Central memory CD8-positive, alpha-beta T cell (primary cell): Measurements from ENCODE around the gene MRPL48.
A peak's percentile ranks its signal among the peaks of the same experiment; 100 is the strongest.
"Not testable (repeated sequence)": the region's sequence is repeated elsewhere in the genome, so short reads cannot be mapped to it uniquely, and the experiment has no call there.

Experiments used
- ATAC-seq: fragments of 150-1000 bp; cut with Tn5 transposase; replicated peaks from 2 replicates; pipeline ENCODE4 v1.10.0; 2022; ENCODE audit warnings: mild to moderate bottlenecking, moderate FRiP score, moderate number of reproducible peaks; ENCODE audit not compliant: poor library complexity, severe bottlenecking; ENCODE audit errors: extremely low read depth
- DNase-seq, 2 donors: peaks; one replicate each; pipeline ENCODE4 v3.0.0; 2021; ENCODE audit warnings: low spot score in 2 of 2
- H3K27ac Mint-ChIP-seq: one replicate; pipeline ENCODE4 v1.8.0; 2022; ENCODE audit warnings: low read depth, mild to moderate bottlenecking, moderate library complexity, mixed read lengths
- H3K27me3 Mint-ChIP-seq: one replicate; pipeline ENCODE4 v1.8.0; 2022; ENCODE audit warnings: mixed read lengths
- H3K36me3 Mint-ChIP-seq: one replicate; pipeline ENCODE4 v1.8.0; 2022; ENCODE audit warnings: mild to moderate bottlenecking, moderate library complexity, mixed read lengths; ENCODE audit not compliant: insufficient read depth
- H3K4me1 Mint-ChIP-seq: one replicate; pipeline ENCODE4 v1.8.0; 2022; ENCODE audit warnings: mixed read lengths
- H3K4me3 Mint-ChIP-seq: one replicate; pipeline ENCODE4 v1.8.0; 2022; ENCODE audit warnings: mild to moderate bottlenecking, moderate library complexity, mixed read lengths
- H3K9me3 Mint-ChIP-seq: one replicate; pipeline ENCODE4 v1.8.0; 2022; ENCODE audit warnings: mixed read lengths

MRPL48 gene

DNA sequence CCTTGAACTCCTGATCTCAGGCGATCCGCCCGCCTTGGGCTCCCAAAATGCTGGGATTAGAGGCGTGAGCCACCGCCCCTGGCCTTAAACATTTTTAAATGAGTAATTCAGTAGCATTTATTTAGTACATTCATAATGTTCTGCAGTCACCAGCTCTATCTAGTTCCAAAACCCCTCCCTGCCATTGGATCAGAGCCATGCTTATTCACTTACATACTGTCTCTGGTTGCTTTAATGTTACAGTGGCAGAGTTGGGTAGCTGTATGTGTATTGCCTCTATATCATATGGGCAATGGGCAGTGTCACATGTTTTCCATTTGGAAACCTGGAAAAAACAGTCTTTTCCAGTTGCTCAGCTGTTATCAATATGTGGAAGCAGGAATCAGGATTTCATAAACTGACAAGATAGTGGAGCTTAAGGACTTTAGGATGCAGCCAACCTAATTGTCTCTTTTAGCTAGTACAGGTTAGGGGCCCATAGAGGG is 78.5 kb downstream of the MRPL48 start:
- no peak overlapping the region for H3K4me3 Mint-ChIP-seq
- no peaks in the 10 kb centered on the region for H3K27me3 Mint-ChIP-seq
- H3K4me1 Mint-ChIP-seq: no peaks in the 10 kb centered on the region
- H3K27ac Mint-ChIP-seq: no peak overlapping the region
- H3K36me3 Mint-ChIP-seq: peaks cover 24% of the 10 kb centered on the region
- ATAC-seq: no peak
- no peak for DNase-seq
- no peaks in the 10 kb centered on the region for H3K9me3 Mint-ChIP-seq

DNA sequence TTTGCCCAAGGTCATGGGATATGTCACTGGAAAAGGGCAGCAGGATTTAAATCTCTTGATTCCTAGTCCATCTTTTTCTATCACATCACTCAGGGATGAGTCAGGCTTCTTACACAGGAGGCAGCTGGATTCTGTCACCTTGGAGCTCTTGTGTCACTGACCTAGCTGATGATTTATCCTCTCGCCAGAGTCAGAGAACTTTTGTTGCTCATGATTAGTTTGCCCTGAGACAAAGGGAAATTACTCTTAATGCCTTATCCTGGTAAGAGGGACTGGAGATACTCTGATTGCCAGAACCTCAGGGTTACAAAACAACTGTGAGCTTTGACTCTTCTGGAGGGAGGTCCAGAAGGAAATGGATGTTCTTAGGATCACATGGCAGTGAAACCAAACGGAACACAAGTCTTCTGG is 78.9 kb downstream of the MRPL48 start:
- Mint-ChIP-seq H3K27me3 (no peaks in the 10 kb centered on the region), H3K27ac (no peak overlapping the region), H3K36me3 (peaks cover 25% of the 10 kb centered on the region), H3K9me3 (no peaks in the 10 kb centered on the region), H3K4me3 (no peak overlapping the region), H3K4me1 (no peaks in the 10 kb centered on the region)
- ATAC-seq (no peak), DNase-seq (no peak)

DNA sequence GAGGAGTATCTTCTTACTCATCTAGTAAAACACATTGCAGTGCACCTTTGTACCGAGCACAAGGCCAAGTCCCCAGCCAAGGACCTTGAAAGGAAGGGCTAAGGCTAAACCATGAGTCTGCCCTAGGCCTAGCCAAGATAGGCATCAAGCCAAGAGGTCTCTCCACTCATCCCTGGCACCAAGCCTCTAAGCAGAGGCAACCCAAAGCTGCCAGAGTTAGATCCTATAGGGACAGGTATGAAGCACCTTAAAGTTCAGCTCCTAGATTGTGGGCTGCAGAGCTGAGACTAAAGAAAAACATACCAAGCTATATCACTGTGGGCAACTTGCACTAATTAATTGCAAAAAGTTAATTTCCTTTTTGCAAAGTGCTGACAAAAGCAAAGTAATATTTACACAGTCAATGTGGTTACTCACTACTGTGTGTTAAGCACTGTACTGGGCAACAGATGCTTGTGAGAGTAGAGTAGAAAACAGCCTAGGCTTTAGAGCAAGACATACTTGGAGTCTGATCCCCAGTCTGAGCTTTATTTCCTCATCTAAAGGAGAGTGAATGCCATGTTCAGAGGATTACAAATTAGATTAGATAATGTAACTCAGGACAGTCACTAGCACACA is 81.8 kb downstream of the MRPL48 start:
- no peak for ATAC-seq
- no peaks in the 10 kb centered on the region for H3K4me1 Mint-ChIP-seq
- no peak overlapping the region for H3K4me3 Mint-ChIP-seq
- H3K27me3 Mint-ChIP-seq: no peaks in the 10 kb centered on the region
- no peaks in the 10 kb centered on the region for H3K9me3 Mint-ChIP-seq
- H3K36me3 Mint-ChIP-seq: peaks cover 36% of the 10 kb centered on the region
- no peak overlapping the region for H3K27ac Mint-ChIP-seq
- no peak for DNase-seq

DNA sequence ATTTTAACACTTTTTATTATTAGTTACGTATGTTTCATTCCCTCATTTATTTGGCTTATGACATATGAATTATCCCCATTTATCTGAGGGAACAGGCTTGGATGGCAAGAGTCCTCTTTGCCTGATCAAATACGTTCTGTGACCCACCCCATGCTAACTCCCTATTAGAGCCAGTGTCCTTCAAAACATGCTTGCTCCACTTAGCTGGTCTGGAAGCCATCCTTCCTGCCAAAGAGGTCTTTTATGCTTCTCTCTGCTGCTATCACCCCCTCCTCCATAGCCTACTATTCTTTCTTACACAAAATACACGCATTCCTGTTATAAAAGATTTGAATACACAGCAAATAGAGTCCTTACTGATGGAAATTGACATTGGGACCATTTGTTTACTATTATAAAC is 82.6 kb downstream of the MRPL48 start:
- no peak overlapping the region for H3K27ac Mint-ChIP-seq
- no peaks in the 10 kb centered on the region for H3K27me3 Mint-ChIP-seq
- peaks cover 7% of the 10 kb centered on the region for H3K4me1 Mint-ChIP-seq
- no peaks in the 10 kb centered on the region for H3K9me3 Mint-ChIP-seq
- H3K4me3 Mint-ChIP-seq: no peak overlapping the region
- H3K36me3 Mint-ChIP-seq: peaks cover 34% of the 10 kb centered on the region
- no peak for ATAC-seq
- DNase-seq: no peak

DNA sequence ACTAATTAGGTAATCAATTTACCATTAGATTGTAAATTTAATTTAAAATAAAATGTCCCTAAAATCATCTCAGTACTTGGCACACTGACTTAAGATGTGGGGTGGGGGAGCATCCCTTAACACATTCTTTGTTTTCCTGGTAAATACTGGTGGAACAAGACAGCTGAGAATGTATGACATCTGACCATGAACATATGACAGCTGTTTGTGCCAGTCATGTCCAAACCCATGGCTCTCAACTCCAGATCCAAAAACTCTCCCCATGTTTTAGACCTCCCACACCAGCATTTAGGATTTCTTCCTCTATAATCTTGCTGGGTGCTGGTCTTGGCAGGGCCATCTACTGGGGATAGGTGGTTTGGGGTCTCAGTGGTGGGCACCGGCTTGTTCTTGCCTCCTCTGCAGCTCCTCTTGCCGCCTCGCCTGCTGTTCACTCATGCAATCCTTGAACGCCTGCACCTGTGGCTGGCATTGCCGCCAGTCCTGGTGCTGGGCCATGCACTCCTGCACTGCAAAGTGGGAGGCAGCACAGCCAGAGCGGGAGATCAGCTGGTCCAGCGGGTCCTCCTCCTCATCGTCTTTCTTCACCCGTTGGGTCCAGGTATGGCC is 85.2 kb downstream of the MRPL48 start:
- H3K4me3 Mint-ChIP-seq: no peak overlapping the region
- H3K4me1 Mint-ChIP-seq: peaks cover 32% of the 10 kb centered on the region
- no peaks in the 10 kb centered on the region for H3K27me3 Mint-ChIP-seq
- H3K27ac Mint-ChIP-seq: peak overlapping the region; percentile 41
- no peaks in the 10 kb centered on the region for H3K9me3 Mint-ChIP-seq
- ATAC-seq (no peak), DNase-seq (no peak)
- H3K36me3 Mint-ChIP-seq: peaks cover 38% of the 10 kb centered on the region

DNA sequence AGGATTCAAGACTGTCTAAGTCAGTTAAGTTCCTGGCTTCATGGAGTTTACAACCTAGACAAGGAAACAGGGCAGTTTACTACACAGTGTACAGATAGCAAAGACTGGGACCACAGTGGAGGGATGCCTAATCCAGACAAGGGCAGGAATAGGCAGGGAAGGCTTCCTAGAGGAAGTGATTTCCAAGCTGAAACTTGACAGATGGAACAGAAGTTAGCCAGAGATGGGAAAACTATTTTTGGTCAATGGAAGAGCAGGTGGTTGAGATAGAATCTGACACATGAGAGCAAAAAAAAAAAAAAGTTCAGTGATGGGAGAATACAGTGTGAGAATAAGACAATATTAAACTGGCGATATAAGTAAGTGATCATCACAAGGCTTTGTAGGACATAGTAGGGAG is 87.7 kb downstream of the MRPL48 start:
- DNase-seq (no peak), ATAC-seq (no peak)
- H3K27ac Mint-ChIP-seq: peak overlapping the region; percentile 98
- H3K36me3 Mint-ChIP-seq: peaks cover 36% of the 10 kb centered on the region
- peaks cover 36% of the 10 kb centered on the region for H3K4me1 Mint-ChIP-seq
- H3K27me3 Mint-ChIP-seq: no peaks in the 10 kb centered on the region
- peak overlapping the region; percentile 97 for H3K4me3 Mint-ChIP-seq
- no peaks in the 10 kb centered on the region for H3K9me3 Mint-ChIP-seq

DNA sequence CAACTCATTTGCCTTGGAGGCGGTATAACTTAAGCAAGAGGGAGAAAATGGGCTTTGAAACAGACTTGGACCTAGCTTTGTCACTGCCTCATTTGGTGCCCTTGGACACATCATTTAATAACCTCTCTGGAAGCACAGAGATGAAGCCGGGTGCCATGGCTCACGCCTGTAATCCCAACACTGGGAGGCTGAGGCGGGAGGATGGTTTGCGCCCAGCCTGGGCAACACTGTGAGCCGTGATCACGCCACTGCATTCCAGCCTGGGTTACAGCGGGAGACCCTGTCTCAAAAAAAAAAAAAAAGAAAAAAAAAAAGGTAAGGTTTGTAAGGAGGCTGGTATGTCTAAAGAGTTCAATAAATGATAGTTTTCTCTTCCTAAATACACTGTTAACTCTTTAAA is 88.2 kb downstream of the MRPL48 start:
- Mint-ChIP-seq H3K27me3 (no peaks in the 10 kb centered on the region), H3K27ac (peak overlapping the region; percentile 98), H3K4me1 (peaks cover 36% of the 10 kb centered on the region), H3K36me3 (peaks cover 33% of the 10 kb centered on the region), H3K4me3 (peak overlapping the region; percentile 97), H3K9me3 (no peaks in the 10 kb centered on the region)
- no peak for DNase-seq
- no peak for ATAC-seq

DNA sequence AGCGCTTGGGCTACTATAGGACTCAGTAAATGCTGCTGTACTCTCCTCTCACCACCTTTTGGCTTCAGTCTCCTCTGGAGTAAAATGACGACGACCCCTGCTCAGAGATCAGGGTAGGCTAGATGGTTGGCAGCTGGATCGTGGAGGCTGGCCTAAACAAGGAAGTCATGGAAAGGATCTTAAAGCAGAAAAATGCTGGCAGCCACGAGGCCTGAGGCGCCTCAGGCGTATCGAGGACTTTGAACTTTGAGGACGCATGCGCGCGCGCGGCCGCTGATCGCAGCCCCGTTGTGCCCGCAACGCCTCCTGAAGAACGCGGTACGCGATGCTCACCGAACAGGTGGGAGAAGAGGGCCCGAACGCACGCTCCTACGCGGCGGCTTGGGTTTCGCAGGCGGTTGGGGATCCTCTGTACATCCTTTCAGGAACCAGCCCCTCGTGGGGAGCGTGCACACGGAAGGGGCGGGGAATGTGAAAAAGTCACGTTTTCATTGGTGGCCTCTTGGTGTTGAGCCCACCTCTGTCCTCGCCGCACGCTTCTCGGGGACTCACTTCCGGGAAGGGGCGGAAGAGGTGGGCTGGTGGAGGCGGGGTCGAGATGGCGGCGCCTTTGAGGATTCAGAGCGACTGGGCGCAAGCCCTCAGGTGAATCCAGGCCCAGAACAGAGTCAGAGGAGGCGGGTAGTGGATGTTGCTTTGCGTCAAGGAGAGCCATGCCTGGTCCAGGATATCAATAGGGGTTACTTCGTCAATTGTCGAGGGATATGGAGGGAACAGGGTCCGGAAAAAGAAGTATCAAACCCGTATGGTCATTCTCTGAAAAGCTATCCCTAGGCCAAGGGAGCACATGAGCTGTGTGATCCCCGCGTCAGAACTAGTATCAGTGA is 89.0 kb downstream of the MRPL48 start, which contains the start of the genes COA4 and PAAF1:
TSS of gene COA4 (minus strand) at position 423 of the 887 bp plus-strand sequence. CDS start 3,468 bp downstream, outside the sequence.
TSS of gene PAAF1 (plus strand) at position 576 of the 887 bp plus-strand sequence. CDS start at position 599, 23 bp downstream.
- peak; percentile 81 to 88 for DNase-seq
- H3K27ac Mint-ChIP-seq: peak within 1 kb of the TSS; percentile 98
- H3K4me3 Mint-ChIP-seq: peak within 1 kb of the TSS; percentile 97
- peaks cover 36% of the 10 kb centered on the region for H3K4me1 Mint-ChIP-seq
- peak; percentile 99 for ATAC-seq
- no peaks in the 10 kb centered on the region for H3K27me3 Mint-ChIP-seq
- no peaks in the 10 kb centered on the region for H3K9me3 Mint-ChIP-seq
- peaks cover 31% of the 10 kb centered on the region for H3K36me3 Mint-ChIP-seq

DNA sequence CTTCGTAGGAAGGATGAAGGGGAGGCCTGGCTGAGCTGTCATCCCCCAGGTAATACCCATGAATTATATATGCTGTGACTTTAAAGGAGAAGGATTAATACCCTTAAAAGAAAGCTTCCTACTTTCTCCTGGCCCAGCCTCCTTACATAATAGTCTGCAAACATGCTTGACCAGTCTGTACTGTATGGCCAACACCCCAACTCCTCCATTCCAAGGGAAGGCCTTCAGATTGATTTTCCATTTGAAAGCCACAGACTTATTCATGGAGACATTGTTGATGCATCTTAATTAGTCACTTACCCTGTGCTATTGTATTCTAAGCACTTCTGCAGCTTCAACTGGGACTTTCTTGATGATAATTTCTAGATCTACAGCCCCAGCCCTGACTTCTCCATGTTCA is 91.1 kb downstream of the MRPL48 start:
- H3K9me3 Mint-ChIP-seq: no peaks in the 10 kb centered on the region
- H3K27ac Mint-ChIP-seq: no peak overlapping the region
- no peaks in the 10 kb centered on the region for H3K27me3 Mint-ChIP-seq
- no peak for ATAC-seq
- H3K4me1 Mint-ChIP-seq: peaks cover 36% of the 10 kb centered on the region
- H3K4me3 Mint-ChIP-seq: no peak overlapping the region
- no peak for DNase-seq
- peaks cover 20% of the 10 kb centered on the region for H3K36me3 Mint-ChIP-seq

DNA sequence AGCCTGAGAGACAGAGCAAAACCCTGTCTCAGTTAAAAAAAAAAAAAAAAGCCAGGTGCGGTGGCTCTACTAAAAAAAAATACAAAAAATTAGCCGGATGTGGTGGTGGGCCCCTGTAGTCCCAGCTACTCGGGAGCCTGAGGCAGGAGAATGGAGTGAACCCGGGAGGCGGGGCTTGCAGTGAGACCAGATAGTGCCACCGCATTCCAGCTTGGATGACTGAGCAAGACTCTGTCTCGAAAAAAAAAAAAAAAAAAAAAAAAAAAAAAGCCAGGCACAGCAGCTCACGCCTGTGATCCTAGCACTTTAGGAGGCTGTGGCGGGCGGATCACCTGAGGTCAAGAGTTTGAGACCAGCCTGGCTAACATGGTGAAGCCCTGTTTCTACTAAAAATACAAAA is 92.8 kb downstream of the MRPL48 start:
- DNase-seq, H3K9me3 Mint-ChIP-seq, H3K27ac Mint-ChIP-seq, H3K27me3 Mint-ChIP-seq, H3K4me3 Mint-ChIP-seq, ATAC-seq: not testable (repeated sequence)
- H3K36me3 Mint-ChIP-seq: peaks cover 11% of the 10 kb centered on the region
- H3K4me1 Mint-ChIP-seq: peaks cover 27% of the 10 kb centered on the region

DNA sequence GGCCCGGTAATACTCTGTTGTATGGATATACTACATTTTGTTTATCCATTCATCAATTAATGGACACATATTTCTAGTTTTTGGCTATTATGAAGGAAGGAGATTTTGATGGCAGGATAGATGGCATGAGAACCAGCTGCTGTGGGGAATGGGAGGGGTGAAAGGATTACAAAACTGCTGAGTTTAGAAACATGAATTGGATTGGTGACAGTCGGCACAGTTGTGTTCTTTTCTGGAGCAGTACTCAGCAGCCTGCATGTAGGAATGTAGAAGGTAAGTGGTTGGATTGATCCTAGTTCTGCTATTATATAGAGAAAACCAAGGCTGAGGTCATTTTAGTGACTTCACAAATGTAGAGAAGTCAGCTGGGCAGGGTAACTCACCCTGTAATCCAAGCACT is 96.2 kb downstream of the MRPL48 start:
- H3K27me3 Mint-ChIP-seq: no peaks in the 10 kb centered on the region
- no peaks in the 10 kb centered on the region for H3K4me1 Mint-ChIP-seq
- DNase-seq (no peak), ATAC-seq (no peak)
- no peak overlapping the region for H3K27ac Mint-ChIP-seq
- no peaks in the 10 kb centered on the region for H3K9me3 Mint-ChIP-seq
- H3K36me3 Mint-ChIP-seq: peaks cover 10% of the 10 kb centered on the region
- H3K4me3 Mint-ChIP-seq: no peak overlapping the region

DNA sequence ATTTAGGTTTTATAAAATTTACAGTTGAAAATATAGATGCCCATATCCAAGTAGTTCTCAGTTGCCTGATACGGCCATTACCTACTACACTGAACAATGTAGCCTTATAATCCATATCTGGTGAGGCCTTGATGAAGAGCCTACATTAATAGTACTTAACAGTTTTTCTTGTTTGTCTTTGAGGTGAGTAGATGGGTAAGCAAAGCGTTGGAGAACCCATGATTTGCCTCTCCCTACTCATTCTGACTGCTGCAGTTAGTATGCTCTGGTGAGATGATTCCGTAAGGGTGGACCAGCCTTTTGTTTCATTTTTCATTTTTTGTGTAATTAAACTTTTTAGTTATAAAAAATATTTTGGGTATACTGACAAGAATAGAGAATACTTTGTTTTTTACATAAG is 100.6 kb downstream of the MRPL48 start:
- H3K27me3 Mint-ChIP-seq: no peaks in the 10 kb centered on the region

More for the DNA sequence above, 100.6 kb downstream of the MRPL48 start:
- ATAC-seq: no peak
- H3K36me3 Mint-ChIP-seq: peaks cover 21% of the 10 kb centered on the region
- DNase-seq: no peak
- H3K9me3 Mint-ChIP-seq: no peaks in the 10 kb centered on the region
- H3K4me1 Mint-ChIP-seq: no peaks in the 10 kb centered on the region
- no peak overlapping the region for H3K4me3 Mint-ChIP-seq
- no peak overlapping the region for H3K27ac Mint-ChIP-seq
